Adrenal gland (tissue), 5 donors: ENCODE measurements around the gene SPACA4.

Experiments
- CTCF ChIP-seq, 6 experiments: fragments of 450-650 bp in 4 of 6; fragments of 200-600 bp in 2 of 6; sonication (generic) in 1 of 6; IDR thresholded peaks; 1 replicate in 5 of 6; 2 replicates in 1 of 6; pipeline versions ENCODE4 v1.5.1 to v1.8.0; 2016 to 2021; ENCODE audit warnings: antibody characterized with exemption in 6 of 6, mild to moderate bottlenecking in 2 of 6, moderate library complexity in 1 of 6
- POLR2A ChIP-seq, 2 donors: fragments of 450-650 bp; IDR thresholded peaks; one replicate each; pipeline ENCODE4 v1.6.1; 2017; ENCODE audit warnings: antibody characterized with exemption in 2 of 2, mild to moderate bottlenecking in 2 of 2, moderate library complexity in 1 of 2
- donor health status: DM: no; HTN: no; CAD: no.

GRCh38 chr19:48644355-48644754, 37.8 kb downstream of the SPACA4 start:
- TF ChIP-seq CTCF (IDR thresholded peaks at IDR 0.05) = no peak
- TF ChIP-seq POLR2A (IDR thresholded peaks at IDR 0.05) = no peak
